ENCODE measurements around the gene SLC44A4.

- TF ChIP-seq CTCF (conservative IDR thresholded peaks at IDR 0.05; ENCODE audit: low read depth, low read length), result no peak
- no peak for TF ChIP-seq EZH2 (IDR thresholded peaks at IDR 0.05; ENCODE audit: borderline replicate concordance, low read depth, low read length, poor library complexity, severe bottlenecking)
These were observed 48.6 kb upstream of the SLC44A4 start, which contains the start of gene C2 for GRCh38 chr6:31927242-31927862.

All from A673 (cell line).